GM23338 (cell line): ENCODE data around the gene SNAI1. TPM values are rescaled to one million over a fixed set of nuclear protein-coding genes. Genes with fewer than 3 reads are reported as not detected.

Experiments
- ATAC-seq: fragments of 200-7000 bp; cut with Tn5 transposase; 3 replicates; pipeline ENCODE4 v1.9.1; 2020
- DNase-seq: peaks from one replicate; pipeline ENCODE4 v3.0.0-alpha.2; 2015; ENCODE audit warnings: low spot score
- H2AFZ ChIP-seq: fragments of 200-600 bp; sonication (generic); 2 replicates; pipeline ENCODE4 v1.8.0; 2016; ENCODE audit warnings: antibody characterized with exemption, mild to moderate bottlenecking, moderate library complexity
- H3F3A ChIP-seq: fragments of 200-600 bp; sonication (generic); replicated peaks from 2 replicates; pipeline ENCODE4 v1.8.0; 2017; ENCODE audit warnings: antibody characterized with exemption, mixed run types, low read depth
- H3K27ac ChIP-seq: fragments of 200-600 bp; sonication (generic); 2 replicates; pipeline ENCODE4 v1.6.1; 2016; ENCODE audit warnings: low read depth
- H3K27me3 ChIP-seq: fragments of 200-600 bp; sonication (generic); 2 replicates; pipeline ENCODE4 v1.8.0; 2016; ENCODE audit warnings: mild to moderate bottlenecking, mixed run types, moderate library complexity; ENCODE audit not compliant: insufficient read depth
- H3K36me3 ChIP-seq: fragments of 200-600 bp; sonication (generic); 2 replicates; pipeline ENCODE4 v1.8.0; 2016; ENCODE audit warnings: mild to moderate bottlenecking; ENCODE audit not compliant: insufficient read depth
- H3K4me1 ChIP-seq: fragments of 200-600 bp; sonication (generic); 2 replicates; pipeline ENCODE4 v1.8.0; 2016; ENCODE audit warnings: mild to moderate bottlenecking, moderate library complexity; ENCODE audit not compliant: insufficient read depth
- H3K4me2 ChIP-seq: fragments of 200-600 bp; sonication (generic); 2 replicates; pipeline ENCODE4 v1.7.1; 2017; ENCODE audit warnings: mixed run types
- H3K4me3 ChIP-seq: fragments of 200-600 bp; sonication (generic); 2 replicates; pipeline ENCODE4 v1.6.1; 2016; ENCODE audit warnings: mixed run types
- H3K79me2 ChIP-seq: fragments of 200-600 bp; sonication (generic); replicated peaks from 2 replicates; pipeline ENCODE4 v1.8.0; 2017; ENCODE audit warnings: mild to moderate bottlenecking; ENCODE audit not compliant: insufficient read depth
- H3K9me2 ChIP-seq: fragments of 200-600 bp; sonication (generic); 2 replicates; pipeline ENCODE4 v1.8.0; 2017; ENCODE audit not compliant: insufficient read depth
- H4K20me1 ChIP-seq: fragments of 200-600 bp; sonication (generic); replicated peaks from 2 replicates; pipeline ENCODE4 v1.8.0; 2017; ENCODE audit warnings: mild to moderate bottlenecking; ENCODE audit not compliant: insufficient read depth
- H3K27ac Mint-ChIP-seq: 2 replicates; pipeline ENCODE4 v1.8.0; 2020; ENCODE audit warnings: inconsistent platforms, mild to moderate bottlenecking, moderate library complexity, mixed read lengths
- H3K27me3 Mint-ChIP-seq: 3 replicates; pipeline ENCODE4 v1.8.0; 2022; ENCODE audit warnings: low read depth, mild to moderate bottlenecking, moderate library complexity, mixed read lengths, inconsistent platforms; ENCODE audit not compliant: insufficient read depth, poor library complexity
- H3K36me3 Mint-ChIP-seq: 3 replicates; pipeline ENCODE4 v1.8.0; 2021; ENCODE audit warnings: low read depth, mild to moderate bottlenecking, inconsistent platforms, moderate library complexity, mixed read lengths
- H3K4me1 Mint-ChIP-seq: 3 replicates; pipeline ENCODE4 v1.8.0; 2020; ENCODE audit warnings: mild to moderate bottlenecking, inconsistent platforms, mixed read lengths
- H3K4me3 Mint-ChIP-seq: 3 replicates; pipeline ENCODE4 v1.8.0; 2021; ENCODE audit warnings: moderate library complexity, mild to moderate bottlenecking, inconsistent platforms, mixed read lengths
- H3K9me3 Mint-ChIP-seq: 3 replicates; pipeline ENCODE4 v1.8.0; 2020; ENCODE audit warnings: moderate library complexity, mild to moderate bottlenecking, inconsistent platforms, mixed read lengths
- EZH2phosphoT487 ChIP-seq: fragments of 200-600 bp; sonication (generic); IDR thresholded peaks from one replicate; pipeline ENCODE4 v1.8.1; 2018; ENCODE audit warnings: antibody characterized with exemption; ENCODE audit not compliant: unreplicated experiment
- JUNB ChIP-seq: IDR thresholded peaks from one replicate; pipeline ENCODE4 v1.6.1; 2016; ENCODE audit warnings: antibody characterized with exemption; ENCODE audit not compliant: unreplicated experiment
- NANOG ChIP-seq: IDR thresholded peaks from 2 replicates; pipeline ENCODE4 v1.6.1; 2016; ENCODE audit warnings: antibody characterized with exemption, borderline replicate concordance
- REST ChIP-seq: IDR thresholded peaks from one replicate; pipeline ENCODE4 v1.6.1; 2018; ENCODE audit warnings: antibody characterized with exemption; ENCODE audit not compliant: unreplicated experiment
- STAT1 ChIP-seq: IDR thresholded peaks from one replicate; pipeline ENCODE4 v1.6.1; 2016; ENCODE audit warnings: antibody characterized with exemption; ENCODE audit not compliant: unreplicated experiment
- ZNF331 ChIP-seq: fragments of 250-450 bp; sonication (Bioruptor Pico); IDR thresholded peaks from 2 replicates; pipeline ENCODE4 v1.5.0; 2020; ENCODE audit warnings: low read depth, mild to moderate bottlenecking, moderate library complexity
- polyA plus RNA-seq: library from polyadenylated mRNA; unstranded; fragments of >200 nt; fragmentation: Nextera tagmentation; extraction: Ambion mirVana; gene quantifications from 2 replicates; pipeline ENCODE4 v1.2.1, GENCODE V29; 2016
- total RNA-seq: library from RNA; depleted of rRNA; stranded (reverse); fragments of >200 nt; shearing (Covaris generic); gene quantifications from 2 replicates; pipeline ENCODE4 v1.2.3, GENCODE V29; 2014
- TF ChIP-seq, protein P1 (sequence below), 2 experiments: fragments of 200-600 bp in 1 of 2; sonication (generic) in 1 of 2; conservative IDR thresholded peaks; 2 replicates each; pipeline versions ENCODE4 v1.5.1 to v1.6.1; 2016 to 2017; ENCODE audit warnings: antibody characterized with exemption in 2 of 2, low read depth in 2 of 2, mild to moderate bottlenecking in 2 of 2, moderate library complexity in 1 of 2
- TF ChIP-seq, protein P2 (sequence below): fragments of 250-450 bp; sonication (Bioruptor Pico); IDR thresholded peaks from 2 replicates; pipeline ENCODE4 v1.5.0; 2020; ENCODE audit warnings: mild to moderate bottlenecking, moderate library complexity

The SNAI1 gene
- total and polyA plus RNA-seq, 2 experiments from 2014 or later: 4.2 to 8.4 TPM

- peaks cover 81% of the 10 kb centered on the region for H3K36me3 Mint-ChIP-seq
- ATAC-seq: no peak
- H4K20me1 ChIP-seq: peaks cover 8% of the 10 kb centered on the region
- no peak overlapping the region for H3K4me3 Mint-ChIP-seq
- H3K9me3 Mint-ChIP-seq: no peaks in the 10 kb centered on the region; the same call in 2 of the 3 replicates
- H3K4me2 ChIP-seq: no peak overlapping the region
- 0 out of 2 replicates have a peak, but pooled peaks cover 3% of the 10 kb centered on the region for H3F3A ChIP-seq
- no peaks in the 10 kb centered on the region for H3K9me2 ChIP-seq
- no peaks in the 10 kb centered on the region for H3K4me1 ChIP-seq
- H3K79me2 ChIP-seq: peaks cover 7% of the 10 kb centered on the region; the same call in 1 of the 2 replicates
- no peak overlapping the region for H3K4me3 ChIP-seq
- H2AFZ ChIP-seq: no peak overlapping the region
- H3K27ac ChIP-seq: no peak overlapping the region
- H3K27ac Mint-ChIP-seq: no peak overlapping the region
- TF ChIP-seq, protein P1, sequence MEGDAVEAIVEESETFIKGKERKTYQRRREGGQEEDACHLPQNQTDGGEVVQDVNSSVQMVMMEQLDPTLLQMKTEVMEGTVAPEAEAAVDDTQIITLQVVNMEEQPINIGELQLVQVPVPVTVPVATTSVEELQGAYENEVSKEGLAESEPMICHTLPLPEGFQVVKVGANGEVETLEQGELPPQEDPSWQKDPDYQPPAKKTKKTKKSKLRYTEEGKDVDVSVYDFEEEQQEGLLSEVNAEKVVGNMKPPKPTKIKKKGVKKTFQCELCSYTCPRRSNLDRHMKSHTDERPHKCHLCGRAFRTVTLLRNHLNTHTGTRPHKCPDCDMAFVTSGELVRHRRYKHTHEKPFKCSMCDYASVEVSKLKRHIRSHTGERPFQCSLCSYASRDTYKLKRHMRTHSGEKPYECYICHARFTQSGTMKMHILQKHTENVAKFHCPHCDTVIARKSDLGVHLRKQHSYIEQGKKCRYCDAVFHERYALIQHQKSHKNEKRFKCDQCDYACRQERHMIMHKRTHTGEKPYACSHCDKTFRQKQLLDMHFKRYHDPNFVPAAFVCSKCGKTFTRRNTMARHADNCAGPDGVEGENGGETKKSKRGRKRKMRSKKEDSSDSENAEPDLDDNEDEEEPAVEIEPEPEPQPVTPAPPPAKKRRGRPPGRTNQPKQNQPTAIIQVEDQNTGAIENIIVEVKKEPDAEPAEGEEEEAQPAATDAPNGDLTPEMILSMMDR (conservative IDR thresholded peaks at IDR 0.05; ENCODE audit: low read depth in 2 of 2): no peak
- no peak for TF ChIP-seq REST
- no peak for TF ChIP-seq NANOG
- no peak for TF ChIP-seq EZH2phosphoT487
- TF ChIP-seq JUNB: no peak
- no peak for TF ChIP-seq STAT1
- TF ChIP-seq ZNF331: no peak
- TF ChIP-seq, protein P2, sequence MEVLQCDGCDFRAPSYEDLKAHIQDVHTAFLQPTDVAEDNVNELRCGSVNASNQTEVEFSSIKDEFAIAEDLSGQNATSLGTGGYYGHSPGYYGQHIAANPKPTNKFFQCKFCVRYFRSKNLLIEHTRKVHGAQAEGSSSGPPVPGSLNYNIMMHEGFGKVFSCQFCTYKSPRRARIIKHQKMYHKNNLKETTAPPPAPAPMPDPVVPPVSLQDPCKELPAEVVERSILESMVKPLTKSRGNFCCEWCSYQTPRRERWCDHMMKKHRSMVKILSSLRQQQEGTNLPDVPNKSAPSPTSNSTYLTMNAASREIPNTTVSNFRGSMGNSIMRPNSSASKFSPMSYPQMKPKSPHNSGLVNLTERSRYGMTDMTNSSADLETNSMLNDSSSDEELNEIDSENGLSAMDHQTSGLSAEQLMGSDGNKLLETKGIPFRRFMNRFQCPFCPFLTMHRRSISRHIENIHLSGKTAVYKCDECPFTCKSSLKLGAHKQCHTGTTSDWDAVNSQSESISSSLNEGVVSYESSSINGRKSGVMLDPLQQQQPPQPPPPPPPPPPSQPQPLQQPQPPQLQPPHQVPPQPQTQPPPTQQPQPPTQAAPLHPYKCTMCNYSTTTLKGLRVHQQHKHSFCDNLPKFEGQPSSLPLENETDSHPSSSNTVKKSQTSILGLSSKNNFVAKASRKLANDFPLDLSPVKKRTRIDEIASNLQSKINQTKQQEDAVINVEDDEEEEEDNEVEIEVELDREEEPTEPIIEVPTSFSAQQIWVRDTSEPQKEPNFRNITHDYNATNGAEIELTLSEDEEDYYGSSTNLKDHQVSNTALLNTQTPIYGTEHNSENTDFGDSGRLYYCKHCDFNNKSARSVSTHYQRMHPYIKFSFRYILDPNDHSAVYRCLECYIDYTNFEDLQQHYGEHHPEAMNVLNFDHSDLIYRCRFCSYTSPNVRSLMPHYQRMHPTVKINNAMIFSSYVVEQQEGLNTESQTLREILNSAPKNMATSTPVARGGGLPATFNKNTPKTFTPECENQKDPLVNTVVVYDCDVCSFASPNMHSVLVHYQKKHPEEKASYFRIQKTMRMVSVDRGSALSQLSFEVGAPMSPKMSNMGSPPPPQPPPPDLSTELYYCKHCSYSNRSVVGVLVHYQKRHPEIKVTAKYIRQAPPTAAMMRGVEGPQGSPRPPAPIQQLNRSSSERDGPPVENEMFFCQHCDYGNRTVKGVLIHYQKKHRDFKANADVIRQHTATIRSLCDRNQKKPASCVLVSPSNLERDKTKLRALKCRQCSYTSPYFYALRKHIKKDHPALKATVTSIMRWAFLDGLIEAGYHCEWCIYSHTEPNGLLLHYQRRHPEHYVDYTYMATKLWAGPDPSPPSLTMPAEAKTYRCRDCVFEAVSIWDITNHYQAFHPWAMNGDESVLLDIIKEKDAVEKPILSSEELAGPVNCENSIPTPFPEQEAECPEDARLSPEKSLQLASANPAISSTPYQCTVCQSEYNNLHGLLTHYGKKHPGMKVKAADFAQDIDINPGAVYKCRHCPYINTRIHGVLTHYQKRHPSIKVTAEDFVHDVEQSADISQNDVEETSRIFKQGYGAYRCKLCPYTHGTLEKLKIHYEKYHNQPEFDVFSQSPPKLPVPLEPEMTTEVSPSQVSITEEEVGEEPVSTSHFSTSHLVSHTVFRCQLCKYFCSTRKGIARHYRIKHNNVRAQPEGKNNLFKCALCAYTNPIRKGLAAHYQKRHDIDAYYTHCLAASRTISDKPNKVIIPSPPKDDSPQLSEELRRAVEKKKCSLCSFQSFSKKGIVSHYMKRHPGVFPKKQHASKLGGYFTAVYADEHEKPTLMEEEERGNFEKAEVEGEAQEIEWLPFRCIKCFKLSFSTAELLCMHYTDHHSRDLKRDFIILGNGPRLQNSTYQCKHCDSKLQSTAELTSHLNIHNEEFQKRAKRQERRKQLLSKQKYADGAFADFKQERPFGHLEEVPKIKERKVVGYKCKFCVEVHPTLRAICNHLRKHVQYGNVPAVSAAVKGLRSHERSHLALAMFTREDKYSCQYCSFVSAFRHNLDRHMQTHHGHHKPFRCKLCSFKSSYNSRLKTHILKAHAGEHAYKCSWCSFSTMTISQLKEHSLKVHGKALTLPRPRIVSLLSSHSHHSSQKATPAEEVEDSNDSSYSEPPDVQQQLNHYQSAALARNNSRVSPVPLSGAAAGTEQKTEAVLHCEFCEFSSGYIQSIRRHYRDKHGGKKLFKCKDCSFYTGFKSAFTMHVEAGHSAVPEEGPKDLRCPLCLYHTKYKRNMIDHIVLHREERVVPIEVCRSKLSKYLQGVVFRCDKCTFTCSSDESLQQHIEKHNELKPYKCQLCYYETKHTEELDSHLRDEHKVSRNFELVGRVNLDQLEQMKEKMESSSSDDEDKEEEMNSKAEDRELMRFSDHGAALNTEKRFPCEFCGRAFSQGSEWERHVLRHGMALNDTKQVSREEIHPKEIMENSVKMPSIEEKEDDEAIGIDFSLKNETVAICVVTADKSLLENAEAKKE: no peak
- H3K27me3 Mint-ChIP-seq: peaks cover 6% of the 10 kb centered on the region
- no peak for DNase-seq
- peaks cover 38% of the 10 kb centered on the region for H3K36me3 ChIP-seq
- no peaks in the 10 kb centered on the region for H3K4me1 Mint-ChIP-seq
- H3K27me3 ChIP-seq: no peaks in the 10 kb centered on the region
These were observed 31.6 kb upstream of the SNAI1 start for GRCh38 chr20:49951151-49951550.
